Activated CD4-positive, alpha-beta T cell treated with anti-CD3 and anti-CD28 coated beads, Interleukin-2, amount 10 ng/mL, durations not matched to agents 7 days and 5 days (primary cell): Measurements from ENCODE around the gene C10orf71. TPM values are rescaled to one million over a fixed set of nuclear protein-coding genes. Genes with fewer than 3 reads are reported as not detected.

Experiments
- CTCF ChIA-PET: fragments of 350-600 bp; sonication (Branson Sonifier 250); formaldehyde crosslinking; loops from one replicate; lab custom pipeline; 2021; ENCODE audit warnings: antibody characterized with exemption; lab: Charles Lee
- POLR2A ChIA-PET: fragments of 350-600 bp; sonication (Branson Sonifier 250); formaldehyde crosslinking; loops from one replicate; lab custom pipeline; 2021; ENCODE audit warnings: antibody characterized with exemption; lab: Charles Lee
- DNase-seq: peaks from one replicate; pipeline ENCODE4 v3.0.0-alpha.2; 2020
- H3K27ac Mint-ChIP-seq: one replicate; pipeline ENCODE4 v1.8.0; 2021; ENCODE audit warnings: mild to moderate bottlenecking, moderate library complexity, mixed read lengths
- H3K27me3 Mint-ChIP-seq: one replicate; pipeline ENCODE4 v1.8.0; 2021; ENCODE audit warnings: mixed read lengths
- H3K36me3 Mint-ChIP-seq: one replicate; pipeline ENCODE4 v1.8.0; 2021; ENCODE audit warnings: low read depth, mixed read lengths
- H3K4me1 Mint-ChIP-seq: one replicate; pipeline ENCODE4 v1.8.0; 2021; ENCODE audit warnings: mixed read lengths
- H3K4me3 Mint-ChIP-seq: one replicate; pipeline ENCODE4 v1.8.0; 2021; ENCODE audit warnings: mild to moderate bottlenecking, moderate library complexity, mixed read lengths
- H3K9me3 Mint-ChIP-seq: one replicate; pipeline ENCODE4 v1.8.0; 2021; ENCODE audit warnings: mixed read lengths
- total RNA-seq, 2 experiments: library from RNA; stranded (reverse); gene quantifications; one replicate each; pipeline ENCODE4 v1.2.3, GENCODE V29; 2021

Gene C10orf71
- not detected for total RNA-seq

GRCh38 chr10:49298983-49299815, at the start of gene C10orf71:
Gene C10orf71 (plus strand): TSS chr10:49299170. CDS start chr10:49322546, 23,376 bp downstream.
- CTCF ChIA-PET = no interaction called here
- Mint-ChIP-seq H3K4me3 (no peak within 1 kb of the TSS), H3K36me3 (no peaks in the 10 kb centered on the region)

GRCh38 chr10:49252313-49253034, 46.5 kb upstream of the C10orf71 start:
- Mint-ChIP-seq H3K4me1 (no peaks in the 10 kb centered on the region), H3K27me3 (peaks cover 11% of the 10 kb centered on the region), H3K27ac (no peak overlapping the region), H3K4me3 (no peak overlapping the region), H3K36me3 (no peaks in the 10 kb centered on the region), H3K9me3 (peaks cover 2% of the 10 kb centered on the region)
- ChIA-PET POLR2A (no interaction called here), CTCF (interaction anchor here (0.5 kb wide), 1 partner anchor 292 kb away, joined by 3 read pairs; no protein-coding TSS in a partner anchor)
- DNase-seq = no peak

More at GRCh38 chr10:49298983-49299815, at the start of gene C10orf71:
- no peak within 1 kb of the TSS for H3K27ac Mint-ChIP-seq
- peaks cover 2% of the 10 kb centered on the region for H3K27me3 Mint-ChIP-seq
- POLR2A ChIA-PET = no interaction called here
- no peaks in the 10 kb centered on the region for H3K9me3 Mint-ChIP-seq
- no peak for DNase-seq
- H3K4me1 Mint-ChIP-seq = no peaks in the 10 kb centered on the region

- DNase-seq = no peak
- H3K9me3 Mint-ChIP-seq = peaks cover 2% of the 10 kb centered on the region
- CTCF ChIA-PET = no interaction called here
- no peak overlapping the region for H3K4me3 Mint-ChIP-seq
- POLR2A ChIA-PET = no interaction called here
- no peaks in the 10 kb centered on the region for H3K4me1 Mint-ChIP-seq
- H3K36me3 Mint-ChIP-seq = no peaks in the 10 kb centered on the region
- H3K27ac Mint-ChIP-seq = no peak overlapping the region
- peaks cover 9% of the 10 kb centered on the region for H3K27me3 Mint-ChIP-seq
These were observed 45.5 kb upstream of the C10orf71 start for GRCh38 chr10:49253340-49253906.

- Mint-ChIP-seq H3K4me1 (no peaks in the 10 kb centered on the region), H3K27ac (no peak overlapping the region), H3K9me3 (peaks cover 2% of the 10 kb centered on the region), H3K27me3 (peaks cover 9% of the 10 kb centered on the region), H3K36me3 (no peaks in the 10 kb centered on the region), H3K4me3 (no peak overlapping the region)
- DNase-seq = no peak
- CTCF ChIA-PET = no interaction called here
- POLR2A ChIA-PET = no interaction called here
These were observed 44.8 kb upstream of the C10orf71 start for GRCh38 chr10:49254150-49254549.

- no peak overlapping the region for H3K4me3 Mint-ChIP-seq
- DNase-seq = no peak
- no peak overlapping the region for H3K27ac Mint-ChIP-seq
- POLR2A ChIA-PET = no interaction called here
- H3K9me3 Mint-ChIP-seq = peaks cover 2% of the 10 kb centered on the region
- CTCF ChIA-PET = no interaction called here
- no peaks in the 10 kb centered on the region for H3K4me1 Mint-ChIP-seq
- H3K36me3 Mint-ChIP-seq = no peaks in the 10 kb centered on the region
- H3K27me3 Mint-ChIP-seq = peaks cover 9% of the 10 kb centered on the region
These were observed 44.2 kb upstream of the C10orf71 start for GRCh38 chr10:49254556-49255318.

GRCh38 chr10:49255883-49256282, 43.1 kb upstream of the C10orf71 start:
- Mint-ChIP-seq H3K27me3 (peaks cover 9% of the 10 kb centered on the region), H3K27ac (no peak overlapping the region), H3K4me3 (no peak overlapping the region), H3K4me1 (no peaks in the 10 kb centered on the region), H3K9me3 (peaks cover 2% of the 10 kb centered on the region), H3K36me3 (no peaks in the 10 kb centered on the region)
- no peak for DNase-seq
- POLR2A ChIA-PET = no interaction called here
- CTCF ChIA-PET = no interaction called here

GRCh38 chr10:49257154-49257553, 41.8 kb upstream of the C10orf71 start:
- Mint-ChIP-seq H3K27ac (no peak overlapping the region), H3K27me3 (peaks cover 9% of the 10 kb centered on the region), H3K4me1 (no peaks in the 10 kb centered on the region), H3K36me3 (no peaks in the 10 kb centered on the region), H3K4me3 (no peak overlapping the region), H3K9me3 (peaks cover 2% of the 10 kb centered on the region)
- ChIA-PET POLR2A (no interaction called here), CTCF (no interaction called here)
- DNase-seq = no peak

GRCh38 chr10:49257626-49258349, 41.2 kb upstream of the C10orf71 start:
- H3K27ac Mint-ChIP-seq = no peak overlapping the region
- POLR2A ChIA-PET = no interaction called here
- H3K9me3 Mint-ChIP-seq = no peaks in the 10 kb centered on the region
- no peak for DNase-seq
- peaks cover 6% of the 10 kb centered on the region for H3K27me3 Mint-ChIP-seq
- no peaks in the 10 kb centered on the region for H3K4me1 Mint-ChIP-seq
- no peak overlapping the region for H3K4me3 Mint-ChIP-seq
- CTCF ChIA-PET = no interaction called here
- H3K36me3 Mint-ChIP-seq = no peaks in the 10 kb centered on the region

GRCh38 chr10:49258350-49258683, 40.7 kb upstream of the C10orf71 start:
- Mint-ChIP-seq H3K27ac (no peak overlapping the region), H3K4me1 (no peaks in the 10 kb centered on the region), H3K4me3 (no peak overlapping the region), H3K36me3 (no peaks in the 10 kb centered on the region), H3K27me3 (peaks cover 6% of the 10 kb centered on the region), H3K9me3 (no peaks in the 10 kb centered on the region)
- no peak for DNase-seq
- ChIA-PET POLR2A (no interaction called here), CTCF (no interaction called here)

- Mint-ChIP-seq H3K4me1 (no peaks in the 10 kb centered on the region), H3K4me3 (no peak overlapping the region), H3K9me3 (peaks cover 3% of the 10 kb centered on the region), H3K36me3 (no peaks in the 10 kb centered on the region), H3K27ac (no peak overlapping the region), H3K27me3 (peaks cover 6% of the 10 kb centered on the region)
- POLR2A ChIA-PET = no interaction called here
- CTCF ChIA-PET = no interaction called here
- no peak for DNase-seq
These were observed 38.2 kb upstream of the C10orf71 start for GRCh38 chr10:49260644-49261296.

- ChIA-PET CTCF (no interaction called here), POLR2A (no interaction called here)
- Mint-ChIP-seq H3K36me3 (peaks cover 3% of the 10 kb centered on the region), H3K27me3 (peaks cover 12% of the 10 kb centered on the region), H3K4me3 (no peak overlapping the region), H3K9me3 (peaks cover 12% of the 10 kb centered on the region), H3K4me1 (no peaks in the 10 kb centered on the region), H3K27ac (no peak overlapping the region)
- no peak for DNase-seq
These were observed 35.4 kb upstream of the C10orf71 start for GRCh38 chr10:49263591-49263990.

GRCh38 chr10:49264177-49264677, 34.7 kb upstream of the C10orf71 start:
- Mint-ChIP-seq H3K27me3 (peaks cover 12% of the 10 kb centered on the region), H3K27ac (no peak overlapping the region)
- CTCF ChIA-PET = no interaction called here

More at GRCh38 chr10:49264177-49264677, 34.7 kb upstream of the C10orf71 start:
- Mint-ChIP-seq H3K36me3 (peaks cover 3% of the 10 kb centered on the region), H3K9me3 (peaks cover 12% of the 10 kb centered on the region), H3K4me3 (no peak overlapping the region), H3K4me1 (no peaks in the 10 kb centered on the region)
- DNase-seq = no peak
- POLR2A ChIA-PET = no interaction called here
